WERI-Rb-1 (cell line): ENCODE measurements around the gene SGK1.
"Not testable (repeated sequence)": the region's sequence is repeated elsewhere in the genome, so short reads cannot be mapped to it uniquely, and the experiment has no call there.

Experiments used
- DNase-seq: peaks from one replicate; pipeline ENCODE4 v3.0.0-alpha.2; 2020
- H3K27ac ChIP-seq: fragments of 250-450 bp; sonication (Bioruptor Pico); 2 replicates; pipeline ENCODE4 v1.5.1; 2020; ENCODE audit warnings: mild to moderate bottlenecking, moderate library complexity
- H3K27me3 ChIP-seq: fragments of 250-450 bp; sonication (Bioruptor Pico); 2 replicates; pipeline ENCODE4 v1.5.1; 2021; ENCODE audit warnings: mild to moderate bottlenecking, low read depth, moderate library complexity; ENCODE audit not compliant: insufficient read depth, severe bottlenecking
- H3K36me3 ChIP-seq: fragments of 250-450 bp; sonication (Bioruptor Pico); 2 replicates; pipeline ENCODE4 v1.5.1; 2020; ENCODE audit warnings: mild to moderate bottlenecking, moderate library complexity
- H3K4me3 ChIP-seq: 2 replicates; pipeline ENCODE4 v1.5.1; 2011; ENCODE audit warnings: low read depth, mild to moderate bottlenecking, control low read depth, low read length
- H3K9me3 ChIP-seq: fragments of 250-450 bp; sonication (Bioruptor Pico); 2 replicates; pipeline ENCODE4 v1.5.1; 2021; ENCODE audit warnings: mild to moderate bottlenecking, moderate library complexity; ENCODE audit not compliant: severe bottlenecking
- TF ChIP-seq, protein P1 (sequence below): IDR thresholded peaks from 2 replicates; pipeline ENCODE4 v1.5.1; 2011; ENCODE audit warnings: low read depth, mild to moderate bottlenecking, control low read depth, inconsistent platforms, low read length

Gene SGK1

DNA sequence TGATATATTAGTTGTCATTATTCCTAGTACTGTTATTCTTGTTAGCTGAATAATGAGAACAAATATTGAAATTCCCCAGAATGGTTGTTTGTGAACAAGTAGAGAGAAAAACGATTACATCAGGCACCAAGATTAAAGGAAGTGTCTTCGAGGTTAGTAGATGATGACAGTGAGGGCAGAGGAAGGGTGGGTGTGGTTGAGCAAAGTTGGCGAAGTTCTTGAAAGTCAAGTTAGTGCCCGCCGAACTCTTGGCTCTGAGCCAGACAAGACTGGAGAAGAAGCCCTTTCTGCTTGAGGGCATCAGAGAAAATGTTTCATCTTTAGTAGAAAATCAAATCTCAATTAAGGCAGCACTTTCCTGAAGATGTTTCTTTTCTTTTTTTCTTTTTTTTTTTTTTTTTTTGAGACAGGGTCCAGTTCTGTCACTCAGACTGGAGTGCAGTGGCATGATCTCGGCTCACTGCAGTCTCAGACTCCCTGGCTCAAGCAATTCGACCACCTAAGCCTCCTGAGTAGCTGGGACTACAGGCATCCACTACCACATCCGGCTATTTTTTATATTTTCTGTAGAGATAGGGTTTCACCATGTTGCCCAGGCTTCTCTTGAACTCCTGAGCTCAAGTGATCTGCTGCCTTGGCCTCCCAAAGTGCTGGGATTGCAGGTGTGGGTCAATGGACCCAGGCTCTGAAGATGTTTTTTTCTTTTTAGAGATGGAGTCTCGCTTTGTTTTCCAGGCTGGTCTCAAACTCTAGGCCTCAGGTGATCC lies 77.1 kb downstream of the SGK1 start:
- H3K27me3 ChIP-seq: no peaks in the 10 kb centered on the region
- DNase-seq: no peak
- H3K4me3 ChIP-seq: no peak overlapping the region

DNA sequence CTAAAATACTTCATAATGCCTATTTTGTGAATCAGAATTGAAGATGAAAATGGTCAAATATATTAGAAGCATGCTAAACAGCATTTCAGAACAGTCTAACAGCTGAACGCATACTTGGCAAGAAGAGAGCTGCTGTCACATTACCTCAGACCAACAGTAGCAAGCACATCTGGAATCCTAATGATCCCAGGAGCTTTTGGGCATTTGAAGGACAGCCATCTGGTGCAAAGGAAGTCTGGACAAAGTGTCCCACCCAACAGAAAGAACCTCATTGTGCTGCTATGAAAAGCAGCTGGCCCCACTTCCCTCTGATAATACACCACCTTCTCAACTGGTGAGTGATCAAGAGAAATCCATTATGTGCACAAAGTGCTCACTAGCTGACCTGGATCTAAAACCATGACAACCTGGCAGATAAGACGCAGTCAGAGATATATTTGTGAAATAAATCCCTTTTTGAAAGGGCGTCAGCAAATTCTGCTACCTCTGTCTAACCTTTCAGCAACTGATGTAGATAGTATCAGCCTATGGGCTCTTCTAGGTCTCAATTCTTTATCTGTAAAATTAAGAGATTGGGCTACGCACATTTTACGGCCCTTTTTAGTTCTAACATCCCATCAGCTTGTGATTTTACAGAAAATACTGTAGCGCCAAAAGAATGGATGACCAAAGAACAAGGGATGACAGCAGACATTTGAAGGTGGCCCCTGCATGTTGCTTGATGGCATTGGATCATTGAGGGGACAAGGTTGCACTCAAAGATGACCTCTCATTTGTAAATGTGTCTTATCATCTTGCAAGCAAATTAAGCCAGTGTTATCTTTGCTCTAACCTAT lies 78.7 kb downstream of the SGK1 start:
- Histone ChIP-seq H3K9me3 (no peaks in the 10 kb centered on the region), H3K27ac (no peak overlapping the region), H3K27me3 (no peaks in the 10 kb centered on the region), H3K4me3 (no peak overlapping the region), H3K36me3 (no peaks in the 10 kb centered on the region)
- DNase-seq: no peak
- TF ChIP-seq, protein P1, sequence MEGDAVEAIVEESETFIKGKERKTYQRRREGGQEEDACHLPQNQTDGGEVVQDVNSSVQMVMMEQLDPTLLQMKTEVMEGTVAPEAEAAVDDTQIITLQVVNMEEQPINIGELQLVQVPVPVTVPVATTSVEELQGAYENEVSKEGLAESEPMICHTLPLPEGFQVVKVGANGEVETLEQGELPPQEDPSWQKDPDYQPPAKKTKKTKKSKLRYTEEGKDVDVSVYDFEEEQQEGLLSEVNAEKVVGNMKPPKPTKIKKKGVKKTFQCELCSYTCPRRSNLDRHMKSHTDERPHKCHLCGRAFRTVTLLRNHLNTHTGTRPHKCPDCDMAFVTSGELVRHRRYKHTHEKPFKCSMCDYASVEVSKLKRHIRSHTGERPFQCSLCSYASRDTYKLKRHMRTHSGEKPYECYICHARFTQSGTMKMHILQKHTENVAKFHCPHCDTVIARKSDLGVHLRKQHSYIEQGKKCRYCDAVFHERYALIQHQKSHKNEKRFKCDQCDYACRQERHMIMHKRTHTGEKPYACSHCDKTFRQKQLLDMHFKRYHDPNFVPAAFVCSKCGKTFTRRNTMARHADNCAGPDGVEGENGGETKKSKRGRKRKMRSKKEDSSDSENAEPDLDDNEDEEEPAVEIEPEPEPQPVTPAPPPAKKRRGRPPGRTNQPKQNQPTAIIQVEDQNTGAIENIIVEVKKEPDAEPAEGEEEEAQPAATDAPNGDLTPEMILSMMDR: no peak

More for the DNA sequence above, 77.1 kb downstream of the SGK1 start:
- no peak overlapping the region for H3K27ac ChIP-seq
- H3K36me3 ChIP-seq: no peaks in the 10 kb centered on the region
- H3K9me3 ChIP-seq: no peaks in the 10 kb centered on the region
- TF ChIP-seq, protein P1: no peak

DNA sequence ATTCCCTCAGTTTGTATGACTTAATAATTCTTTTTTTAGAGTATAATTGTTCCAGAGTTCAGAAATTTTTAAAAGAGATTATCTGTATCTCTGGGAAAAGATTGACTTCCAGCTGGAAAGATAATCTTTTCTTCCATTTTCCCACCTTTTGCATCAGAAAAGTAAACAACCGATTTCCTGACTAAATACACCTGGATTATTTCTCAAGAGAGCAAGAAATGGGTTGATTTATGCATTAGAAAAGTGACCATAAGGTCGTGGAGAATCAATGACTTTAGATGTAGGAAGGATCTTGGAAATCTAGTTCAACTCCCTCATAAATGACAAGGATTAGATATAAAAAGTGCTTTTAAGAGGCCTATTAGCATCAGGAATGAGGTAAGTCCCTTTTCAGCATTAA lies 79.9 kb downstream of the SGK1 start:
- Histone ChIP-seq H3K9me3 (no peaks in the 10 kb centered on the region), H3K27ac (no peak overlapping the region), H3K4me3 (no peak overlapping the region), H3K36me3 (no peaks in the 10 kb centered on the region), H3K27me3 (no peaks in the 10 kb centered on the region)
- DNase-seq: no peak
- TF ChIP-seq, protein P1: no peak

DNA sequence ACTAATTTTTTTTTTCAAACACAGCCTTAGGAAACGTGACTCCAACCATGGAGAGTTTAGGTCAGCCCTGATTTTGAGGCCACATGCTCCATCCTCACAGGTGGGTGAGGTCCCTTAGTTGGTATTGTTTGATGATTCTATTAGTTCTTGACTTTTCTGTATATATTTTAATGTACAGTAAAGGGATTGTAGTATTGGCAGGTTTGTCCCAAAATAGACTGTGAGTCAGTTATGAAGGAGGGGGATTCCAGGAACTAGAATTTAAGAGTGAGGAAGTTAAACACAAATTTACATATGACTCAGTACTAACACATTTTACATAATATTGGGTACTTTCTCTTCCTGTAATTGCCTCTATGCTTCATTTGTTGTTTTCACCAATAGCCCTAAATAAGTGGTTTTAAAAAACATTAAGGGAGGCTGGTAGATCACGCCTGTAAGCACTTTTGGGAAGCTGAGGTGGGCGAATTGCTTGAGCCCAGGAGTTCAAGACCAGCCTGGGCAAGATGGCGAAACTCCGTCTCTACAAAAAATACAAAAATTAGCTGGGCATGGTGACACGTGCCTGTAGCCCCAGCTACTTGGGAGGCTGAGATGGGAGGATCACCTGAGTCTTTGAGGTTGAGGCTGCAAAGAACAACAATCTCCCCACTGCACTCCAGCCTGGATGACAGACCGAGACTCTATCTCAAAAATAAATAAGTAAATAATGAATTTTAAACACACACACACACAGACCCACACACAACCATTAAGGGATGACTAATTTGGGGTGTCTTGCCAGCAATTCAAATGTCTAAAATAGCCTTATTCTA lies 81.8 kb downstream of the SGK1 start:
- no peak for DNase-seq
- H3K36me3 ChIP-seq: no peaks in the 10 kb centered on the region
- H3K9me3 ChIP-seq: no peaks in the 10 kb centered on the region
- no peak overlapping the region for H3K4me3 ChIP-seq
- TF ChIP-seq, protein P1: no peak
- H3K27ac ChIP-seq: no peak overlapping the region
- no peaks in the 10 kb centered on the region for H3K27me3 ChIP-seq

DNA sequence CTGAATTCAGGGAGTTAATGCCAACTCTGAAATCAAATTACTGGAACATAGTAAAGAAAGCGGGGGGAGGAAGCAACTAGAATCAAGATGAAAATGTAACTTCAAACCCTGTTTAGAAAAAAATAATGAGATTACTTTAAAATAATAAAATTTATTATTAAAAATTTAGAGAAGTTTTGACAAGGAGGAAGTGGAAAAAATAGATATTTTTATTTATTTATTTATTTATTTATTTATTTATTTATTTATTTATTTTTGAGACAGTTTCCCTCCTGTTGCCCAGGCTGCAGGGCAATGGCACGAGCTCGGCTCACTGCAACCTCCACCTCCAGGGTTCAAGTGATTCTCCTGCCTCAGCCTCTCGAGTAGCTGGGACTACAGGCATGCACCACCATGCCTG lies 82.6 kb downstream of the SGK1 start:
- not testable (repeated sequence) for H3K4me3 ChIP-seq, H3K36me3 ChIP-seq, H3K27me3 ChIP-seq, H3K9me3 ChIP-seq, DNase-seq, H3K27ac ChIP-seq
